Fibroblast of pulmonary artery (primary cell): ENCODE measurements around the gene ARAF.
"Not testable (repeated sequence)": the region's sequence is repeated elsewhere in the genome, so short reads cannot be mapped to it uniquely, and the experiment has no call there.

Experiments
- DNase-seq: peaks from one replicate; pipeline ENCODE4 v3.0.0-alpha.2; 2010; ENCODE audit warnings: low read depth
- H3K4me3 ChIP-seq: replicated peaks from 2 replicates; pipeline ENCODE4 v1.5.1; 2011; ENCODE audit warnings: low read depth, mild to moderate bottlenecking, control low read depth, low read length, moderate library complexity
- CTCF ChIP-seq: IDR thresholded peaks from 2 replicates; pipeline ENCODE4 v1.5.1; 2011; ENCODE audit warnings: mild to moderate bottlenecking, control low read depth, low read length, inconsistent platforms; ENCODE audit errors: missing control alignments

The ARAF gene

GRCh38 chrX:47560934-47561658 lies at the start of gene ARAF:
TSS of gene ARAF (plus strand) at chrX:47561205. CDS start at chrX:47562968, 1,763 bp downstream.
- no peak for TF ChIP-seq CTCF
- peak; percentile 99 for DNase-seq
- H3K4me3 ChIP-seq = peak within 1 kb of the TSS; percentile 74

GRCh38 chrX:47512383-47512782 lies 48.6 kb upstream of the ARAF start:
- not testable (repeated sequence) for DNase-seq

GRCh38 chrX:47513034-47513965 lies 47.7 kb upstream of the ARAF start:
- H3K4me3 ChIP-seq = peak overlapping the region; percentile 41
- not testable (repeated sequence) for DNase-seq

More at GRCh38 chrX:47512383-47512782, 48.6 kb upstream of the ARAF start:
- H3K4me3 ChIP-seq = not testable (repeated sequence)

GRCh38 chrX:47514533-47515235 lies 46.3 kb upstream of the ARAF start:
- TF ChIP-seq CTCF = no peak
- DNase-seq = peak; percentile 42
- no peak overlapping the region for H3K4me3 ChIP-seq

- peak; percentile 16 for DNase-seq
- no peak overlapping the region for H3K4me3 ChIP-seq
- no peak for TF ChIP-seq CTCF
Measured at GRCh38 chrX:47515941-47516665, 44.9 kb upstream of the ARAF start.

GRCh38 chrX:47518144-47518543 lies 42.9 kb upstream of the ARAF start:
- DNase-seq = no peak
- no peak for TF ChIP-seq CTCF

GRCh38 chrX:47523297-47523696 lies 37.7 kb upstream of the ARAF start:
- TF ChIP-seq CTCF = peak; percentile 51
- H3K4me3 ChIP-seq = peak overlapping the region; percentile 56
- peak; percentile 74 for DNase-seq

More at GRCh38 chrX:47518144-47518543, 42.9 kb upstream of the ARAF start:
- no peak overlapping the region for H3K4me3 ChIP-seq
